Trophoblast cell (in vitro differentiated cells and primary cell): ENCODE results near the gene ERCC6.

Experiments used
- DNase-seq, 2 donors: peaks; one replicate each; pipeline ENCODE4 v3.0.0-alpha.2; 2016
- H2AFZ ChIP-seq: 2 replicates; pipeline ENCODE4 v1.6.1; 2013; ENCODE audit warnings: low read length, moderate library complexity, mild to moderate bottlenecking; ENCODE audit not compliant: insufficient read depth, poor library complexity
- H2AK5ac ChIP-seq: 2 replicates; pipeline ENCODE4 v1.6.1; 2013; ENCODE audit warnings: mild to moderate bottlenecking, low read length
- H2BK120ac ChIP-seq: 2 replicates; pipeline ENCODE4 v1.6.1; 2013; ENCODE audit warnings: low read length, mild to moderate bottlenecking, moderate library complexity; ENCODE audit not compliant: insufficient read depth, poor library complexity
- H2BK12ac ChIP-seq: 2 replicates; pipeline ENCODE4 v1.6.1; 2013; ENCODE audit warnings: mild to moderate bottlenecking, low read length, moderate library complexity
- H2BK5ac ChIP-seq: 2 replicates; pipeline ENCODE4 v1.6.1; 2013; ENCODE audit warnings: low read length, low read depth, moderate library complexity, mild to moderate bottlenecking; ENCODE audit not compliant: poor library complexity
- H3K14ac ChIP-seq: 2 replicates; pipeline ENCODE4 v1.6.1; 2013; ENCODE audit warnings: mild to moderate bottlenecking, low read length
- H3K18ac ChIP-seq: 2 replicates; pipeline ENCODE4 v1.6.1; 2013; ENCODE audit warnings: mild to moderate bottlenecking, low read length
- H3K23ac ChIP-seq: 2 replicates; pipeline ENCODE4 v1.6.1; 2013; ENCODE audit warnings: low read length
- H3K27ac ChIP-seq: 2 replicates; pipeline ENCODE4 v1.5.1; 2013; ENCODE audit warnings: low read depth, mild to moderate bottlenecking, inconsistent platforms, low read length, moderate library complexity
- H3K27me3 ChIP-seq: 2 replicates; pipeline ENCODE4 v1.6.1; 2013; ENCODE audit warnings: inconsistent platforms, mild to moderate bottlenecking, low read length, moderate library complexity; ENCODE audit not compliant: insufficient read depth
- H3K36me3 ChIP-seq, 2 experiments: 1 replicate in 1 of 2; 2 replicates in 1 of 2; pipeline ENCODE4 v1.6.1; 2013; ENCODE audit warnings: low read length in 2 of 2, mild to moderate bottlenecking in 2 of 2, moderate library complexity in 1 of 2; ENCODE audit not compliant: insufficient read depth in 2 of 2, control insufficient read depth in 1 of 2
- H3K4ac ChIP-seq: 2 replicates; pipeline ENCODE4 v1.6.1; 2013; ENCODE audit warnings: low read depth, mild to moderate bottlenecking, low read length, moderate library complexity
- H3K4me1 ChIP-seq, 2 experiments: 1 replicate in 1 of 2; 2 replicates in 1 of 2; pipeline ENCODE4 v1.6.1; 2013; ENCODE audit warnings: low read length in 2 of 2, mild to moderate bottlenecking in 2 of 2, moderate library complexity in 1 of 2; ENCODE audit not compliant: insufficient read depth in 2 of 2, control insufficient read depth in 1 of 2
- H3K4me2 ChIP-seq: 2 replicates; pipeline ENCODE4 v1.6.1; 2013; ENCODE audit warnings: inconsistent platforms, mild to moderate bottlenecking, low read length, moderate library complexity
- H3K4me3 ChIP-seq: 2 replicates; pipeline ENCODE4 v1.5.1; 2013; ENCODE audit warnings: mild to moderate bottlenecking, low read depth, low read length, inconsistent platforms
- H3K79me1 ChIP-seq: one replicate; pipeline ENCODE4 v1.6.1; 2013; ENCODE audit warnings: low read length
- H3K79me2 ChIP-seq: 2 replicates; pipeline ENCODE4 v1.6.1; 2013; ENCODE audit warnings: low read length, mild to moderate bottlenecking; ENCODE audit not compliant: control insufficient read depth, insufficient read depth, poor library complexity
- H3K9ac ChIP-seq: 2 replicates; pipeline ENCODE4 v1.6.1; 2013; ENCODE audit warnings: mild to moderate bottlenecking, low read length
- H3K9me3 ChIP-seq: 2 replicates; pipeline ENCODE4 v1.6.1; 2013; ENCODE audit warnings: low read depth, mild to moderate bottlenecking, control low read depth, inconsistent platforms, low read length; ENCODE audit not compliant: insufficient read depth
- H4K12ac ChIP-seq: 2 replicates; pipeline ENCODE4 v1.6.1; 2013; ENCODE audit warnings: low read depth, mild to moderate bottlenecking, low read length, moderate library complexity
- H4K8ac ChIP-seq: 2 replicates; pipeline ENCODE4 v1.6.1; 2013; ENCODE audit warnings: low read depth, mild to moderate bottlenecking, low read length, moderate library complexity
- H4K91ac ChIP-seq: one replicate; pipeline ENCODE4 v1.6.1; 2013; ENCODE audit warnings: low read depth, mild to moderate bottlenecking, low read length, moderate library complexity
- WGBS: extraction: QIAGEN DNeasy Blood & Tissue Kit; methylation state at CpG from one replicate; pipeline ENCODE4 v1.1.7; 2013; ENCODE audit warnings: missing lambda C conversion rate; ENCODE audit not compliant: insufficient read length, insufficient coverage; ENCODE audit errors: extremely low coverage; 5-methylcytosine and 5-hydroxymethylcytosine counted together

Gene ERCC6

GRCh38 chr10:49516216-49516970 is 22.5 kb downstream of the ERCC6 start:
- no peak overlapping the region for H3K27ac ChIP-seq
- H3K4me1 ChIP-seq, result peaks cover 2% of the 10 kb centered on the region in 2 experiments
- H2BK120ac ChIP-seq, result no peak overlapping the region
- no peak overlapping the region for H2BK5ac ChIP-seq
- WGBS, result no CpG with 5 or more reads among the region's 16 CpGs
- H3K79me1 ChIP-seq, result no peaks in the 10 kb centered on the region
- no peaks in the 10 kb centered on the region for H3K9me3 ChIP-seq
- H3K36me3 ChIP-seq, result peaks cover 2 to 20% of the 10 kb centered on the region in 2 experiments
- H2BK12ac ChIP-seq, result no peak overlapping the region
- H3K14ac ChIP-seq, result no peak overlapping the region
- peak; percentile 63 to 91 for DNase-seq
- H3K4me3 ChIP-seq, result no peak overlapping the region
- H4K91ac ChIP-seq, result no peak overlapping the region
- no peak overlapping the region for H3K23ac ChIP-seq
- H2AFZ ChIP-seq, result no peak overlapping the region
- H4K12ac ChIP-seq, result no peak overlapping the region
- no peak overlapping the region for H4K8ac ChIP-seq
- no peaks in the 10 kb centered on the region for H3K79me2 ChIP-seq
- H3K4me2 ChIP-seq, result no peak overlapping the region
- H2AK5ac ChIP-seq, result no peak overlapping the region
- H3K18ac ChIP-seq, result no peak overlapping the region
- no peak overlapping the region for H3K9ac ChIP-seq
- H3K27me3 ChIP-seq, result no peaks in the 10 kb centered on the region
- no peak overlapping the region for H3K4ac ChIP-seq

DNA sequence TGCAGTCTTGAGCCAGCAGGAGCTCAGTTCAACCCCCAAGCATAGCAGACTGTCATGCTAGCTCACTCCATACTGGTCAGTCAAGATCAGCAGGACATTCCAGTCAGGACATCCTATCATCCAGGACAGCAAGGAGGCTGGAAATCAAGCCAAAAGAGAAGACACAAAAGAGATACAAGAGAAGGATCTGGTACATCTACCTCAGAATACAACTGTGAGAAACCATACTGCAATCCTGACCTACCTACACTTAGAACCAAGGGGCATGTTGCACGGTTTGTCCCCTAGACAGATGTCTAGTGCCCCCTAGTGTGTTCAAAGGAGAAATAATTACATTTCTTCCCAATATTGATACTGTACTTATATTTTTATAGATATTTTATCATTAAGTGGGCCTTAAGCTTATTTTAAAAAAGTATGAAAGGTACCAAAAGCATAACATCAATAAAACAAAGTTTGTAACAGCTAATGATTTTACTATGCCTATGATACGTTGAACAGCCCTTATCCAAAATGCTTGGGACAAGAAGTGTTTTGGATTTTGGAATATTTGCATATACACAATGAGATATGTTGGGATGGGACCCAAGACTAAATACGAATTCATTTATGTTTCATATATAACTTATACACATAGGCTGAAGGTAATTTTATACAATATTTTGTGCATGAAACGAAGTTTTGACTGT is 26.7 kb downstream of the ERCC6 start:
- no peak overlapping the region for H3K4me3 ChIP-seq
- no peak overlapping the region for H3K23ac ChIP-seq
- no peak overlapping the region for H4K91ac ChIP-seq
- H3K18ac ChIP-seq, result no peak overlapping the region
- no peaks in the 10 kb centered on the region for H3K79me2 ChIP-seq
- H3K9me3 ChIP-seq, result no peaks in the 10 kb centered on the region
- no peak overlapping the region for H2AFZ ChIP-seq
- H3K36me3 ChIP-seq, result peaks cover 0 to 7% of the 10 kb centered on the region in 2 experiments
- H2BK5ac ChIP-seq, result no peak overlapping the region
- H3K9ac ChIP-seq, result no peak overlapping the region
- no peaks in the 10 kb centered on the region for H3K27me3 ChIP-seq
- no peak overlapping the region for H3K27ac ChIP-seq
- H2BK120ac ChIP-seq, result no peak overlapping the region
- no peaks in the 10 kb centered on the region for H3K79me1 ChIP-seq
- no peak overlapping the region for H4K12ac ChIP-seq
- no peak overlapping the region for H4K8ac ChIP-seq
- no peak overlapping the region for H3K14ac ChIP-seq
- H3K4me1 ChIP-seq, result peaks cover 2 to 10% of the 10 kb centered on the region in 2 experiments
- DNase-seq, result peak; percentile 10 to 62
- H2AK5ac ChIP-seq, result no peak overlapping the region
- WGBS, result no CpG with 5 or more reads among the region's 4 CpGs
- H3K4ac ChIP-seq, result no peak overlapping the region
- H3K4me2 ChIP-seq, result no peak overlapping the region
- H2BK12ac ChIP-seq, result no peak overlapping the region

- Histone ChIP-seq H2AK5ac (no peak overlapping the region), H3K4ac (no peak overlapping the region), H3K27me3 (no peaks in the 10 kb centered on the region), H2BK5ac (no peak overlapping the region), H3K9me3 (no peaks in the 10 kb centered on the region), H4K8ac (no peak overlapping the region), H4K91ac (no peak overlapping the region), H2AFZ (no peak overlapping the region), H3K79me1 (no peaks in the 10 kb centered on the region), H3K4me1 (peaks cover 2 to 10% of the 10 kb centered on the region in 2 experiments), H3K23ac (no peak overlapping the region), H3K14ac (no peak overlapping the region), H3K4me2 (no peak overlapping the region), H3K79me2 (no peaks in the 10 kb centered on the region), H3K4me3 (no peak overlapping the region), H3K27ac (no peak overlapping the region), H2BK120ac (no peak overlapping the region), H3K36me3 (no peaks in the 10 kb centered on the region), H3K18ac (no peak overlapping the region), H3K9ac (no peak overlapping the region), H2BK12ac (no peak overlapping the region), H4K12ac (no peak overlapping the region)
- no peak for DNase-seq
- WGBS, result no CpG with 5 or more reads among the region's 4 CpGs
These were observed 29.1 kb downstream of the ERCC6 start for GRCh38 chr10:49509771-49510303.

GRCh38 chr10:49508654-49509053 is 30.3 kb downstream of the ERCC6 start:
- H3K79me1 ChIP-seq, result no peaks in the 10 kb centered on the region
- no peaks in the 10 kb centered on the region for H3K79me2 ChIP-seq
- no peak overlapping the region for H2BK12ac ChIP-seq
- H3K23ac ChIP-seq, result no peak overlapping the region
- H3K14ac ChIP-seq, result no peak overlapping the region
- H3K27ac ChIP-seq, result no peak overlapping the region
- no peak overlapping the region for H2AFZ ChIP-seq
- no peaks in the 10 kb centered on the region for H3K27me3 ChIP-seq
- H3K9ac ChIP-seq, result no peak overlapping the region
- no peak for DNase-seq
- H3K4ac ChIP-seq, result no peak overlapping the region
- no peaks in the 10 kb centered on the region for H3K36me3 ChIP-seq
- H2BK120ac ChIP-seq, result no peak overlapping the region
- H2AK5ac ChIP-seq, result no peak overlapping the region
- peaks cover 2 to 10% of the 10 kb centered on the region in 2 experiments for H3K4me1 ChIP-seq
- H4K8ac ChIP-seq, result no peak overlapping the region
- no CpG with 5 or more reads among the region's 4 CpGs for WGBS
- no peak overlapping the region for H3K4me2 ChIP-seq
- H2BK5ac ChIP-seq, result no peak overlapping the region
- no peaks in the 10 kb centered on the region for H3K9me3 ChIP-seq
- H3K18ac ChIP-seq, result no peak overlapping the region
- no peak overlapping the region for H4K91ac ChIP-seq
- no peak overlapping the region for H3K4me3 ChIP-seq
- no peak overlapping the region for H4K12ac ChIP-seq
